ENCODE data around the gene OPCML.

The OPCML gene

DNA sequence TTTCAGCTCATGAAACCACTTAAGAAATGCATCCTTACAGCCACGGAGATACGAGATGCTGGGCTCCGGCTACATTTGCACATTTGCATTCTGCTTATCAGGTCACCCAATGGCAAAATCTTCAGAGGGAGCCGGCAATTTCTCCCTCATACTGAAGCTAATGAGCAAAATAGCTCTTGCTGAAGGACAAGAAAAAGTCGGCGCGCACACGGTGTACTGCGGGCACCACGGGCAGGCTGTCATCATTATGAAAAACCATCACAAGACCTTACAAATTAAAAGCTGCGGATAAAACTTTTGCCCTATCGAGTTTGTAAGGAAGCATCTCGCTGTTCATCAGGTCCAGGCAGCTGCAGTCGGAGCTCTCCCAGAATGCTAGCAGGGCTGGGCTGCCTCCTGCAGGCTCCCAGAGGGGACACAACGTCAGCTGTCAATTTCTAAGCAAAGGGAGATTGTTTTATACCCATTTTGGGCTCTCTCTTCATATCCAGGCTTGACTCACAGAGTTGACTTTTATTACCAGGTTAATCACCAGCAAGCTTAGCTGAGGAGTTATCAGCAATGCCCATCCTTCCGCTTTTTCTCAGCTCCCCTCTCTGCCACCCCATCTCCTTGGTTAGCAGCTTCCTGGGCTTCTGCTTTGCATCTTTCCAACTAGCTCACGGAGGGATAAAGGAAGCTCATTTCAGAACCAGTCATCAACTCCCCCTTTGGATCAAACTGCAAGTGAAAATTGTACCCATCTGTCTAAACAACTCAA, 375.1 kb downstream of the OPCML start:
- Histone ChIP-seq H3K4me2 (ENCODE audit: low read length) (no peak overlapping the region), H3K79me2 (ENCODE audit: control insufficient read depth, low read length) (no peaks in the 10 kb centered on the region), H3K4me3 (ENCODE audit: low read length) (no peak overlapping the region), H3K9me2 (replicated peaks; ENCODE audit: control insufficient read depth, low read length) (no peaks in the 10 kb centered on the region), H3K4me1 (ENCODE audit: control insufficient read depth, low read length) (no peaks in the 10 kb centered on the region), H3K27me3 (ENCODE audit: control insufficient read depth, low read length) (no peaks in the 10 kb centered on the region), H3K9me3 (ENCODE audit: control insufficient read depth, insufficient read depth, low read length) (no peaks in the 10 kb centered on the region), H3K27ac (ENCODE audit: low read depth, low read length) (no peak overlapping the region), H3K36me3 (ENCODE audit: control insufficient read depth, low read length) (no peaks in the 10 kb centered on the region), H3F3A (ENCODE audit: control insufficient read depth, insufficient read depth) (no peaks in the 10 kb centered on the region), H4K20me1 (ENCODE audit: control insufficient read depth, insufficient read depth, low read depth, low read length) (no peaks in the 10 kb centered on the region)
- TF ChIP-seq, protein P1, sequence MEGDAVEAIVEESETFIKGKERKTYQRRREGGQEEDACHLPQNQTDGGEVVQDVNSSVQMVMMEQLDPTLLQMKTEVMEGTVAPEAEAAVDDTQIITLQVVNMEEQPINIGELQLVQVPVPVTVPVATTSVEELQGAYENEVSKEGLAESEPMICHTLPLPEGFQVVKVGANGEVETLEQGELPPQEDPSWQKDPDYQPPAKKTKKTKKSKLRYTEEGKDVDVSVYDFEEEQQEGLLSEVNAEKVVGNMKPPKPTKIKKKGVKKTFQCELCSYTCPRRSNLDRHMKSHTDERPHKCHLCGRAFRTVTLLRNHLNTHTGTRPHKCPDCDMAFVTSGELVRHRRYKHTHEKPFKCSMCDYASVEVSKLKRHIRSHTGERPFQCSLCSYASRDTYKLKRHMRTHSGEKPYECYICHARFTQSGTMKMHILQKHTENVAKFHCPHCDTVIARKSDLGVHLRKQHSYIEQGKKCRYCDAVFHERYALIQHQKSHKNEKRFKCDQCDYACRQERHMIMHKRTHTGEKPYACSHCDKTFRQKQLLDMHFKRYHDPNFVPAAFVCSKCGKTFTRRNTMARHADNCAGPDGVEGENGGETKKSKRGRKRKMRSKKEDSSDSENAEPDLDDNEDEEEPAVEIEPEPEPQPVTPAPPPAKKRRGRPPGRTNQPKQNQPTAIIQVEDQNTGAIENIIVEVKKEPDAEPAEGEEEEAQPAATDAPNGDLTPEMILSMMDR (IDR thresholded peaks at IDR 0.05; ENCODE audit: low read depth, low read length, poor library complexity, severe bottlenecking) = no peak
- TF ChIP-seq EZH2phosphoT487 (IDR thresholded peaks at IDR 0.05; ENCODE audit: borderline replicate concordance, low read length) = no peak

DNA sequence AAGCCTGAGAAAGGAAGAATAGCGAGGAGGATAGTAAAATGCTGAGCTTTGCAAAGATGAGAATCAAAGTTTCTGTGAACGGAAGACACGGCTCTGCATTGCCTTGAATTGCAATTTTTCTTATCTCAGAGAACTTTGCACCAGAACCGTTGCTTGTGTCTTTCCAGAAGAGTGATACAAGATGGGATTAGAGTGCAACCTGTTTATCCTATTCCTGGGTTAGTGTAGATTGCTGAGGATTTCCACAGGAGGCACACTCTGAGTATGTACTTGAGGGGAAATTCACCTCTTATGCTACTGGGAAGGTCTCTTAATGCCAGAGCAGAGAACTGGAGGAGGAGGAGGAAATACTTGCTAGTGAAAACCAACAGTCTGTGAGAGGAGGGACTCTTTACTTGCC, 377.5 kb downstream of the OPCML start:
- no peaks in the 10 kb centered on the region for H3K4me1 ChIP-seq (ENCODE audit: control insufficient read depth, low read length)
- TF ChIP-seq, protein P1 (IDR thresholded peaks at IDR 0.05; ENCODE audit: low read depth, low read length, poor library complexity, severe bottlenecking) = no peak
- TF ChIP-seq EZH2phosphoT487 (IDR thresholded peaks at IDR 0.05; ENCODE audit: borderline replicate concordance, low read length) = no peak
- H3K4me3 ChIP-seq (ENCODE audit: low read length) = no peak overlapping the region
- H3K9me2 ChIP-seq (replicated peaks; ENCODE audit: control insufficient read depth, low read length) = no peaks in the 10 kb centered on the region
- H3K9me3 ChIP-seq (ENCODE audit: control insufficient read depth, insufficient read depth, low read length) = no peaks in the 10 kb centered on the region
- H3K27me3 ChIP-seq (ENCODE audit: control insufficient read depth, low read length) = no peaks in the 10 kb centered on the region
- H3F3A ChIP-seq (ENCODE audit: control insufficient read depth, insufficient read depth) = no peaks in the 10 kb centered on the region
- no peak overlapping the region for H3K27ac ChIP-seq (ENCODE audit: low read depth, low read length)
- no peaks in the 10 kb centered on the region for H3K79me2 ChIP-seq (ENCODE audit: control insufficient read depth, low read length)
- H3K4me2 ChIP-seq (ENCODE audit: low read length) = no peak overlapping the region
- no peaks in the 10 kb centered on the region for H4K20me1 ChIP-seq (ENCODE audit: control insufficient read depth, insufficient read depth, low read depth, low read length)
- no peaks in the 10 kb centered on the region for H3K36me3 ChIP-seq (ENCODE audit: control insufficient read depth, low read length)

DNA sequence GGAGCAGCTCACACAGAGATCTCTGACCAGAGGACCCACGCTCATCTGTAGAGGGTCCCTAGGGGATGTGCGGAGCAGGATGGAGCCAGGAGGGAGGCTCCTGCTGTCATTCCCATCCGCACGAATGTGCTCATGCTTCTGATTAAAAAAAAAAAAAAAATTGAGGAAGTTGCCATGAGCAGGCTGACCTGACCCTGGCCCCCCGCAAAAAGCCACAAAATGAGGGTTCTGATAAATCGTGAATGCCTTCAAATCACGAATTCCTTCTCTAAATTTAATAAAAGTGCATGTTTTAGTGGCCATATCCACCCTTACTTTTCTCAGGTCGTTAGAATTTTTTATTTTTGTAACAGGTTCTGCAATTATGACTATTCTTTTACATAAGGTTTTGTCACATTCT, 378.2 kb downstream of the OPCML start:
- no peak for TF ChIP-seq EZH2phosphoT487 (IDR thresholded peaks at IDR 0.05; ENCODE audit: borderline replicate concordance, low read length)
- TF ChIP-seq, protein P1 (IDR thresholded peaks at IDR 0.05; ENCODE audit: low read depth, low read length, poor library complexity, severe bottlenecking) = no peak
- H4K20me1 ChIP-seq (ENCODE audit: control insufficient read depth, insufficient read depth, low read depth, low read length) = no peaks in the 10 kb centered on the region
- no peaks in the 10 kb centered on the region for H3K27me3 ChIP-seq (ENCODE audit: control insufficient read depth, low read length)
- no peaks in the 10 kb centered on the region for H3K4me1 ChIP-seq (ENCODE audit: control insufficient read depth, low read length)
- H3K36me3 ChIP-seq (ENCODE audit: control insufficient read depth, low read length) = no peaks in the 10 kb centered on the region
- no peaks in the 10 kb centered on the region for H3K9me2 ChIP-seq (replicated peaks; ENCODE audit: control insufficient read depth, low read length)
- H3K4me3 ChIP-seq (ENCODE audit: low read length) = no peak overlapping the region
- H3K9me3 ChIP-seq (ENCODE audit: control insufficient read depth, insufficient read depth, low read length) = no peaks in the 10 kb centered on the region
- no peaks in the 10 kb centered on the region for H3K79me2 ChIP-seq (ENCODE audit: control insufficient read depth, low read length)
- H3K27ac ChIP-seq (ENCODE audit: low read depth, low read length) = no peak overlapping the region
- no peaks in the 10 kb centered on the region for H3F3A ChIP-seq (ENCODE audit: control insufficient read depth, insufficient read depth)
- H3K4me2 ChIP-seq (ENCODE audit: low read length) = no peak overlapping the region

Data from DOHH2 (cell line).